Calu3 (cell line): ENCODE results near the gene KCMF1. TPM values are rescaled to one million over a fixed set of nuclear protein-coding genes. Genes with fewer than 3 reads are reported as not detected.

Source experiments
- BruUV-seq: library from RNA; stranded (reverse); fragments of 400-500 nt; replicated peaks from 2 replicates; lab custom pipeline; 2021; lab: Mats Ljungman, UMichigan
- CTCF ChIA-PET: fragments of 300-600 bp; sonication (Branson Sonifier 250); formaldehyde crosslinking; loops from one replicate; lab custom pipeline; 2022; ENCODE audit warnings: antibody characterized with exemption; lab: Charles Lee
- DNase-seq: peaks from one replicate; pipeline ENCODE4 v3.0.0; 2022
- H3K27ac Mint-ChIP-seq: one replicate; pipeline ENCODE4 v1.8.0; 2022; ENCODE audit warnings: mixed read lengths; ENCODE audit not compliant: unreplicated experiment
- H3K27me3 Mint-ChIP-seq: one replicate; pipeline ENCODE4 v1.8.0; 2022; ENCODE audit warnings: mixed read lengths; ENCODE audit not compliant: unreplicated experiment
- H3K36me3 Mint-ChIP-seq: one replicate; pipeline ENCODE4 v1.8.0; 2022; ENCODE audit warnings: mild to moderate bottlenecking, moderate library complexity, mixed read lengths; ENCODE audit not compliant: insufficient read depth, unreplicated experiment
- H3K4me1 Mint-ChIP-seq: one replicate; pipeline ENCODE4 v1.8.0; 2022; ENCODE audit warnings: mild to moderate bottlenecking, low read depth, mixed read lengths; ENCODE audit not compliant: unreplicated experiment
- H3K4me3 Mint-ChIP-seq: one replicate; pipeline ENCODE4 v1.8.0; 2022; ENCODE audit warnings: mild to moderate bottlenecking, low read depth, moderate library complexity, mixed read lengths; ENCODE audit not compliant: unreplicated experiment
- H3K9me3 Mint-ChIP-seq: one replicate; pipeline ENCODE4 v1.8.0; 2022; ENCODE audit warnings: low read depth, mixed read lengths; ENCODE audit not compliant: unreplicated experiment
- intact Hi-C: fragments of 100-400 bp; cut with micrococcal nuclease; formaldehyde crosslinking; loops from one replicate; pipeline ENCODE4 v1.10.0; 2022; ENCODE audit not compliant: unreplicated experiment
- total RNA-seq: library from RNA; stranded (reverse); gene quantifications from 2 replicates; pipeline ENCODE4 v1.2.3, GENCODE V29; 2022
- TF ChIP-seq, protein P1 (sequence below): fragments of 200-600 bp; IDR thresholded peaks from one replicate; pipeline ENCODE4 v1.8.0; 2022; ENCODE audit warnings: antibody characterized with exemption; ENCODE audit not compliant: unreplicated experiment

KCMF1 gene
- total RNA-seq, 1 experiment from 2014 or later, result 69.8 TPM

DNA sequence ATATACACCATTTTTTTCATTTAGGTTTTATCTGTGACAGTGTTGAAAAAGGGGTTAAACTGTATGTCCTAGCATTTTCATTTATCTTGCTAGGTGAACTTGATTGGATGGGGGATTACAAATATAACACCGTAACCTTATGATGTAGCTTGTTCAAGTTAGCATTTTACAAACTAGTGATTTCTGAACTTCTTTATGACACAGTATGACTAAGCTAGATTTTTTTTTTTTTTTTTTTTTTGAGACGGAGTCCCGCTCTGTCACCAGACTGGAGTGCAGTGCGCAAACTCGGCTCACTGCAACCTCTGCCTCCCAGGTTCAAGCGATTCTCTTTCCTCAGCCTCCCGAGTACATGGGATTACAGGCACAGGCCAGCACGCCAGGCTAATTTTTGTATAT is 47.1 kb downstream of the KCMF1 start:
- Mint-ChIP-seq H3K27ac (peak overlapping the region; percentile 39), H3K36me3 (peaks cover 23% of the 10 kb centered on the region), H3K4me1 (peaks cover 50% of the 10 kb centered on the region), H3K27me3 (no peaks in the 10 kb centered on the region), H3K9me3 (no peaks in the 10 kb centered on the region), H3K4me3 (no peak overlapping the region)
- TF ChIP-seq, protein P1, sequence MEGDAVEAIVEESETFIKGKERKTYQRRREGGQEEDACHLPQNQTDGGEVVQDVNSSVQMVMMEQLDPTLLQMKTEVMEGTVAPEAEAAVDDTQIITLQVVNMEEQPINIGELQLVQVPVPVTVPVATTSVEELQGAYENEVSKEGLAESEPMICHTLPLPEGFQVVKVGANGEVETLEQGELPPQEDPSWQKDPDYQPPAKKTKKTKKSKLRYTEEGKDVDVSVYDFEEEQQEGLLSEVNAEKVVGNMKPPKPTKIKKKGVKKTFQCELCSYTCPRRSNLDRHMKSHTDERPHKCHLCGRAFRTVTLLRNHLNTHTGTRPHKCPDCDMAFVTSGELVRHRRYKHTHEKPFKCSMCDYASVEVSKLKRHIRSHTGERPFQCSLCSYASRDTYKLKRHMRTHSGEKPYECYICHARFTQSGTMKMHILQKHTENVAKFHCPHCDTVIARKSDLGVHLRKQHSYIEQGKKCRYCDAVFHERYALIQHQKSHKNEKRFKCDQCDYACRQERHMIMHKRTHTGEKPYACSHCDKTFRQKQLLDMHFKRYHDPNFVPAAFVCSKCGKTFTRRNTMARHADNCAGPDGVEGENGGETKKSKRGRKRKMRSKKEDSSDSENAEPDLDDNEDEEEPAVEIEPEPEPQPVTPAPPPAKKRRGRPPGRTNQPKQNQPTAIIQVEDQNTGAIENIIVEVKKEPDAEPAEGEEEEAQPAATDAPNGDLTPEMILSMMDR, result no peak
- no TSS peak for BruUV-seq
- CTCF ChIA-PET, result interaction anchor here (0.6 to 1.5 kb wide), 8 partner anchors 13 to 587 kb away, joined by 3 to 8 read pairs (median 3); no protein-coding TSS in a partner anchor
- intact Hi-C loops, result no loop called here
- no peak for DNase-seq

DNA sequence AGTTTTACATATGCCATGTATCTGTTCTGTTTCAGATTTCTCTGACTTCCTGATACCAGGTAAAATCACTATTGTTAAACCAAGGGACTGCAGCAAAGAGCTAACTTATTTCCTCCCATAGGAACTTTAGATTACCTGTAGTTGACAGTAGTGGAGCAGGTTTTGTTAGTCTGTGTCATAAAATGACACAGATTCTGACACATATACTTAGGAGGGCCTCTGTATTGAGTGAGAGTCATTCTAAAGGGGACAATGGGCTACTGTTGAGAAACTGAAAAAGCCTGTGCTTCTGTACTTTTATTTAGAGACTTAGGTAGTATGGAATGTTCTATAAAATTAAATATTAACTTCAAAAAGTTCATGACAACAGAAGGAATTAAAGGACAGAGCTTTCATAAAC is 48.2 kb downstream of the KCMF1 start:
- intact Hi-C loops, result no loop called here
- no peaks in the 10 kb centered on the region for H3K9me3 Mint-ChIP-seq
- CTCF ChIA-PET, result interaction anchor here (0.6 to 1.5 kb wide), 5 partner anchors 22 to 114 kb away, joined by 3 to 6 read pairs (median 4); no protein-coding TSS in a partner anchor
- peaks cover 53% of the 10 kb centered on the region for H3K4me1 Mint-ChIP-seq
- TF ChIP-seq, protein P1, result no peak
- no TSS peak for BruUV-seq
- peak; percentile 49 for DNase-seq
- H3K36me3 Mint-ChIP-seq, result peaks cover 30% of the 10 kb centered on the region
- H3K4me3 Mint-ChIP-seq, result no peak overlapping the region
- peak overlapping the region; percentile 39 for H3K27ac Mint-ChIP-seq
- no peaks in the 10 kb centered on the region for H3K27me3 Mint-ChIP-seq

DNA sequence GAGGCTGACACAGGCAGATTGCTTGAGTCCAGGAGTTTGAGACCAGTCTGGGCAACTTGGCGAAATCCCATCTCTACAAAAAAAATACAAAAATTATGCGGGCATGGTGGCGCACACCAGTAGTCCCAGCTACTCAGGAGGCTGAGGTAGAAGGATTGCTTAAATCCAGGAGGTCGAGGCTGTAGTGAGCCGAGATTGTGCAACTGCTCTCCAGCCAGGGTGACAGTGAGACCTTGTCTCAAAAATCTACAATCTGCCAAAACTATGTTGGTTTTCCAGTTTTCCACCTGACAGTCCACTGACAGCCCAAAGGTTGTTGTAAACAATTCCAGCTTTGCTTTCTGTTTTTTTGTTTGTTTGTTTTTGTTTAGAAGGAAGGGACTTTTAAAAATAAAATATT is 51.3 kb downstream of the KCMF1 start:
- H3K9me3 Mint-ChIP-seq, result no peaks in the 10 kb centered on the region
- no peak for DNase-seq
- TF ChIP-seq, protein P1, result no peak
- H3K27me3 Mint-ChIP-seq, result no peaks in the 10 kb centered on the region
- H3K36me3 Mint-ChIP-seq, result peaks cover 35% of the 10 kb centered on the region
- H3K27ac Mint-ChIP-seq, result no peak overlapping the region
- no peak overlapping the region for H3K4me3 Mint-ChIP-seq
- no TSS peak for BruUV-seq
- intact Hi-C loops, result no loop called here
- peaks cover 37% of the 10 kb centered on the region for H3K4me1 Mint-ChIP-seq
- CTCF ChIA-PET, result interaction anchor here (0.7 kb wide), 1 partner anchor 39 kb away, joined by 4 read pairs; no protein-coding TSS in a partner anchor

DNA sequence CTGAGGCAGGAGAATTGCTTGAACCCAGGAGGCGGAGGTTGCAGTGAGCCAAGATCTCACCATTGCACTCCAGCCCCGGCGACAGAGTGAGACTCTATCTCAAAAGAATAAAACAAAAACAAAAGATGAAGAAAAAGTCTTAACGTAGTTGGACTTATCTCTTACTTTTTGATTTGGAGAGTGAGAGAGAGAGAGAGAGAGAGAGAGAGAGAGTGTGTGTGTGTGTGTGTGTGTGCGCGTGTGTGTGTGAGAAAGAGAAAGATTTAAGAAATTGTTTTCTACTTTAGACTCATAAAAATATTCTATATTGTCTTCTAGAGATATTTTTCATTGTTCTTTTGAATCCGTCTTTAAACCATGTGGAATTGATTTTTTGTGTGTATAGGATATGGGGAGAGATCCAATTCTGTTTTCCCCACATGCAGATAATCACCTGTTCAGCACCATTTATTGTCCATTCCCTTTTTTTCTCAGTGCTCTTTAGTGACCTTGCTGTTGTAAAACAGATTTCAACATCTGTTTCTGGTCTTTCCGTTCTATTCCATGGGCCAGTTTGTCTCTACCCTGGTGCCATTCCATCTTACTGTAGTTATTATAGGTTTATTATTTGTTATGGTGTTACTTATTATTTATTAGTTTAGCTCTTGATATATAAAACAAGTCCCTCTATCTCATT is 53.5 kb downstream of the KCMF1 start:
- Mint-ChIP-seq H3K27ac (no peak overlapping the region), H3K4me1 (peaks cover 28% of the 10 kb centered on the region), H3K27me3 (no peaks in the 10 kb centered on the region), H3K9me3 (no peaks in the 10 kb centered on the region), H3K4me3 (no peak overlapping the region), H3K36me3 (peaks cover 40% of the 10 kb centered on the region)
- intact Hi-C loops, result no loop called here
- TF ChIP-seq, protein P1, result no peak
- DNase-seq, result no peak
- CTCF ChIA-PET, result interaction anchor here (0.6 kb wide), 1 partner anchor 113 kb away, joined by 4 read pairs; no protein-coding TSS in a partner anchor
- BruUV-seq, result no TSS peak
